Epithelial cell of proximal tubule (primary cell): Measurements from ENCODE around the gene SLC6A2. TPM values are rescaled to one million over a fixed set of nuclear protein-coding genes. Genes with fewer than 3 reads are reported as not detected.

Experiments used
- DNase-seq: peaks from one replicate; pipeline ENCODE4 v3.0.0-alpha.2; 2011; ENCODE audit warnings: low read depth
- H3K4me3 ChIP-seq: 2 replicates; pipeline ENCODE4 v1.5.1; 2011; ENCODE audit warnings: low read depth, mild to moderate bottlenecking, low read length
- CTCF ChIP-seq: conservative IDR thresholded peaks from 2 replicates; pipeline ENCODE4 v1.5.1; 2012; ENCODE audit warnings: low read depth, mild to moderate bottlenecking, low read length
- total RNA-seq: library from RNA; depleted of rRNA; stranded (reverse); fragments of >200 nt; gene quantifications from 2 replicates; pipeline ENCODE4 v1.2.3, GENCODE V29; 2015

The SLC6A2 gene
- total RNA-seq, 1 donor from 2014 or later: not detected

- no peak overlapping the region for H3K4me3 ChIP-seq
- TF ChIP-seq CTCF: no peak
- DNase-seq: no peak
These were observed 73.0 kb downstream of the SLC6A2 start for GRCh38 chr16:55728797-55729196.

GRCh38 chr16:55730115-55730514 lies 74.3 kb downstream of the SLC6A2 start:
- H3K4me3 ChIP-seq: no peak overlapping the region

GRCh38 chr16:55732496-55732895 lies 76.7 kb downstream of the SLC6A2 start:
- no peak for DNase-seq
- no peak for TF ChIP-seq CTCF
- no peak overlapping the region for H3K4me3 ChIP-seq

More at GRCh38 chr16:55730115-55730514, 74.3 kb downstream of the SLC6A2 start:
- no peak for TF ChIP-seq CTCF
- DNase-seq: no peak

- no peak overlapping the region for H3K4me3 ChIP-seq
- no peak for TF ChIP-seq CTCF
- no peak for DNase-seq
These were observed 78.9 kb downstream of the SLC6A2 start for GRCh38 chr16:55734665-55735064.

- no peak for DNase-seq
- H3K4me3 ChIP-seq: no peak overlapping the region
- TF ChIP-seq CTCF: no peak
These were observed 79.5 kb downstream of the SLC6A2 start for GRCh38 chr16:55735120-55735781.

DNA sequence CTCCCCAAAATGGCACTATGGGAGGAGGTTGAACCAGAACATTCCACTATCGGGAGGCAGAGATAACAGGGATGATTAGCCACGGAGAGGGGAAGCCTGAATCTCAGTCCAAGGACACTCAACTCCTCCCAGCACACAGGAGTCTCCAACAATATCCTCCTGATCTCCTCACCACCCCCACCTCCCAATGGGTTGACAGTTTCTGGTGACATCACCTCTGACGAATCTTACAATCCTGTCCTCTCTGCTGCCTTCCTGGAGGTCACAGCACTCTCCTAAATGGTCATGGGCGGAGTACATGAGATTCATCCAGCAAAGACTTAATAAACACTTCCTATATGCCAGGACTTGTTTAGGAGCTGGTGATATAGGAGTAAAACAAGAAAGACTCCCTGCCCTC lies 80.9 kb downstream of the SLC6A2 start:
- no peak overlapping the region for H3K4me3 ChIP-seq
- no peak for TF ChIP-seq CTCF
- DNase-seq: no peak

- H3K4me3 ChIP-seq: no peak overlapping the region
- TF ChIP-seq CTCF: no peak
- DNase-seq: no peak
These were observed 81.5 kb downstream of the SLC6A2 start for GRCh38 chr16:55737318-55737717.
